GM18502 (cell line): ENCODE results near the gene ARMH2.
A peak's percentile ranks its signal among the peaks of the same experiment; 100 is the strongest.
"Not testable (repeated sequence)": the region's sequence is repeated elsewhere in the genome, so short reads cannot be mapped to it uniquely, and the experiment has no call there.

ENCODE experiments used
- ATAC-seq: cut with Tn5 transposase; IDR thresholded peaks from one replicate; pipeline ENCODE4 v1.9.1; 2021; ENCODE audit warnings: mild to moderate bottlenecking; ENCODE audit not compliant: unreplicated experiment, poor library complexity

ARMH2 gene

DNA sequence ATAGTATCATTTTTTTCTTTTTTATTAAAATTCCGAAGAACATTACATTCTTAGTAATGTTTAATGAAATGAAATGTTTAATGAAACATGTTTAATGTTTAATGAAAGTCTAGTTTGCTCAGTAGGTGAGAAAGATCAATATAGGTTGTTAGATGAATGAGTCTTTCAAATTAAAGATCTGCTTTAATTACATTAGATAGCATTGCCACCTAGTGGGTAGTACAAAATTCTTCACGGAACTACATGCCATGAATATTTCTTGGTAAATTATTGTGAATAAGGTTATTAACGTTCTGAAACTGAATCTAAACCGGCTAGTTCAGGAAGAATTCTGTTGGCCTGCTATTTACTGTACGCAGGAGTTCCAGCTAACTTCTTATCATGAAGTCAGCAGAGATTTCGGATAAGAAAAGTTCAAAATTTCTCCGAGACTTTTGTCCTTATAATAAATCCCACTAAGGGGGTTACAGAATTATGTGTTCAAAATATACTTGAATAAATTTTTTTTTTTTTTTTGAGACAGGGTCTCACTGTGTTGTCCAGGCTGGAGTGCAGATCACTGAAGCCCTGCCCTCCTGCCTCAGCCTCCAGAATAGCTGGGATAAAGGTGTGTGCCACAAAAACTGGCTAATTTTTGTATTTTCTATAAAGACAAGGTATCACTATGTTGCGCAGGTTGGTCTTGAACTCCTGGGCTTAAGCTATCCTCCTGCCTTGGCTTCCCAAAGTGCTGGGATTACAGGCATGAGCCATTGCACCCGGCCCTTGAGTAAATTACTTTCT is 31.8 kb downstream of the ARMH2 start:
- peak; percentile 65 for ATAC-seq

DNA sequence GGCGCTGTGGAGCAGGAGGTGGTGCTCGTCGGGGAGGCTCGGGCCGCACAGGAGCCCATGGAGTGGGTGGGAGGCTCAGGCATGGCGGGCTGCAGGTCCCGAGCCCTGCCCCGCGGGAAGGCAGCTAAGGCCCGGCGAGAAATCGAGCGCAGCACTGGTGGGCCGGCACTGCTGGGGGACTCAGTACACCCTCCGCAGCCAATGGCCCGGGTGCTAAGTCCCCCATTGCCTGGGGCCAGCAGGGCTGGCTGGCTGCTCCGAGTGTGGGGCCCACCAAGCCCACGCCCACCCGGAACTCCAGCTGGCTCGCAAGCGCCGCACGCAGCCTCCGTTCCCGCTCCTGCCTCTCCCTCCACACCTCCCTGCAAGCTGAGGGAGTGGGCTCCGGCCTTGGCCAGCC is 32.7 kb downstream of the ARMH2 start:
- not testable (repeated sequence) for ATAC-seq

DNA sequence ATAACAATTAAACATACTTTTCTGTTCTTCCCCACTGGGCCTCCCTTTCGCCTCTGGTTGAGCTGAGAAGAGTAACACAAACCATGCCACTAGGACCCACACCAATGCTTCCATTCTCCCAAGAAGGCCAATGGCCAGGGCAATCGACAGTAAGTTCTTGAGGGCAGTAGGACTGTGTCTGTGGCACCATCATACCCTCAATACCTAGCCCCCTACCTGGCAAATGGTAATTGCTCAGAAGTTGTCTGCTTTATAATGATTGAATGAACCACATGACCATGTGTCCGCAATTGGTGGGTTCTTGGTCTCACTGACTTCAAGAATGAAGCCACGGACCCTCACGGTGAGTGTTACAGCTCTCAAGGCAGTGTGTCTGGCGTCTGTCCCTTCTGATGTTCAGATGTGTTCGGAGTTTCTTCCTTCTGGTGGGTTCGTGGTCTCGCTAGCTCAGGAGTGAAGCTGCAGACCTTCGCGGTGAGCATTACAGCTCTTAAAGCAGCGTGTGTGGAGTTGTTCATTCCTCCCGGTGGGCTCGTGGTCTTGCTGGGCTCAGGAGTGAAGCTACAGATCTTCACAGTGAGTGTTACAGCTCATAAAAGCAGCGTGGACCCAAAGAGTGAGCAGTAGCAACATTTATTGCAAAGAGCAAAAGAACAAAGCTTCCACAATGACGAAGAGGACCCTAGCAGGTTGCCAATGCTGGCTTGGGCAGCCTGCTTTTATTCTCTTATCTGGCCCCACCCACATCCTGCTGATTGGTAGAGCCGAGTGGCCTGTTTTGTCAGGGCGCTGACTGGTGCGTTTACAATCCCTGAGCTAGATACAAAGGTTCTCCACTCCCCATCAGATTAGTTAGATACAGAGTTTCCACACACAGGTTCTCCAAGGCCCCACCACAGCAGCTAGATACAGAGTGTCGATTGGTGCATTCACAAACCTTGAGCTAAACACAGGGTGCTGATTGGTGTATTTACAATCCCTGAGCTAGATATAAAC is 33.6 kb downstream of the ARMH2 start:
- not testable (repeated sequence) for ATAC-seq

DNA sequence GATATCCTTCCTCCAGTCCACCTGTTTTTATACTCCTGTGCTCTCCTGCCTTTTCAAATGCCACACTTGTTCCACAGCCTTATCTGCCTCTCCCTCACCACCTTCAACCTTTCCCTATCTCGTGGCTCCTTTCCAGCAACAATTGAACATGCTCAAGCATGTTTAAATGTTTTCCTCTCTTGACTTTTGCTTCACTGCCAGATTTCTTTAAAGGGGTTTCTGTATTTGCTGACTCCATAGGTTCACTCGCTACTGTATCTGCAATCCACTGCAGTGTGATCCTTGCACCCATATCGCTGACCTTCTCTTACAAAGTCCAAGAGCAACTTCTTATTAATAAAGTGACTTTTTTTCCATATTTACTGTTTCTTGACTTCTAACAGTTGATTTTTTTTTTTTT is 35.1 kb downstream of the ARMH2 start:
- no peak for ATAC-seq

DNA sequence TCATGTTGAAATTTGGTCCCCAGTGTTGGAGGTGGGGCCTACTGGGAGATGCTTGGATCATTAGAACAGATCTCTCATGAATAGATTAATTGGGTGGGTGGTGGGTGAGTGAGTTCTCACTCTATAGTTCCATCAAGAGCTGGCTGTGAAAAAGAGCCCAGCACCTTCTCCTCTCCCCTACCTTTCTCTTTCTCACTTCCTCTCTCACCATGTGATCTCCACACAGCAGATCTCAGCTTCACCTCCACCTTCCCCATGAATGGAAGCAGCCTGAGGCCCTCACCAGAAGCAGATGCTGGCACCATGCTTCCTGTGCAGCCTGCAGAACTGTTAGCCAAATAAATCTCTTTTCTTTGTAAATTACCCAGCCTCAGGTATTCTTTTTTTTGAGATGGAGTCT is 36.9 kb downstream of the ARMH2 start:
- peak; percentile 28 for ATAC-seq

DNA sequence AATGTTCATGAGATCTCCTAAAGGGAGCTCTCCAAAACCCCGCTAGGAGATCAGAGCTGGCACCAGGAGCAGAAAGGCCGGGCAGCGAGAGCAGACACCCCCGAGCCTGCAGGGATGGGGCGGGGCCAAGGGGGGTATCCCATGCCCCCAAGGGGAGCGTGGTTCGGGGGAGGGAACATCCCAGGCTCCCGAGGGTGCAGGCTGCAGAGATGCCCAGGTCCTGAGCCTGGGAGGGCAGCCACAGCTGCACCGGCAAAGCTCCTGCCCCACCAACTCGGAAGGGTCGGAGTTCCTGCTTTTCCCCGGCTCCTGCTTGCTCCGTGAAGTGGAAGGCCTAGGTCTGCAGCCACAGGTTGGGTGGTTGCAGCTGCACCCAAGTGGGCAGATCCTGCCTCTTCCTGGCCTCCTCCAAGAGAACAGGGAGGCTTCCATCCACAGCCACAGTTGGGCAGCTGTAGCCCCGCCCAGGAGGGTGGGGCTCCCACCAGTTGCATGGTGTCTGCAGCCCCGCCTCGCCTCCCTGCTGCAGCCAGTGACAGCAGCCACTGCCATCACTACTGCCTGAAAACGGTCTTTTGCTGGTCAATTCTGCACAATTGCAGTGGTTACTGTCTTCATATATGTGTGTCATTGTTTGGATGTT is 37.4 kb downstream of the ARMH2 start:
- peak; percentile 47 for ATAC-seq

DNA sequence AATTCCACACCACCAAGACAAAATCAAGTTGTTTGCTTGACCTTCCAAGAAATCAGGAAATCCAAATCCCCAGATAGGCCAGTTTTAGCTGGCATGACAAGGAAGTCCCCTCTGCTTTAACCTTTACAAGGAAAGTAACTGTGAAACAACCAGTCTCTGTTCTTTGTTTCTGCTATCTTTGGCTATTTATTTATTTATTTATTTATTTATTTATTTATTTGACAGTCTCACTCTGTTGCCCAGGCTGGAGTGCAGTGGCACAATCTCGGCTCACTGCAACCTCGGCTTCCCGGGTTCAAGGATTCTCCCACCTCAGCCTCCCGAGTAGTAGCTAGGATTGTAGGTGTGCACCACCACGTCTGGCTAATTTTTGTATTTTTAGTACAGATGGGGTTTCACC is 38.5 kb downstream of the ARMH2 start:
- ATAC-seq: no peak

DNA sequence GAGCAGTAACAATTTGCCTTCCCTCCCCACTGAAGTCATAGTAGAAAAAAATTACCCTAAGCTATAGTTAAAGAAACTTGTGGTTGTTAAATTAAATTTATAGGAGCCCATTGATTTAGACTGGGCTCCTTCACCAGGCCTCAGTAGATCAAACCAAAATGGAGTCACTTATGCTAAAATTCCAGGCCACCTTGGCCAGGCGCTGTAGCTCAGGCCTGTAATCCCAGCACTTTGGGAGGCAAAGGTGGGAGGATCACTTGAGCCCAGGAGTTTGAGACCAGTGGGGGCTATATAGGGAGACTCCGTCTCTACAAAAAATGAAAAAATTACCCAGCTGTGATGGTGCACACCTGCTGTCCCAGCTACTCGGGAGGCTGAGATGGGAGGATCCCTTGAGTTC is 39.0 kb downstream of the ARMH2 start:
- no peak for ATAC-seq

DNA sequence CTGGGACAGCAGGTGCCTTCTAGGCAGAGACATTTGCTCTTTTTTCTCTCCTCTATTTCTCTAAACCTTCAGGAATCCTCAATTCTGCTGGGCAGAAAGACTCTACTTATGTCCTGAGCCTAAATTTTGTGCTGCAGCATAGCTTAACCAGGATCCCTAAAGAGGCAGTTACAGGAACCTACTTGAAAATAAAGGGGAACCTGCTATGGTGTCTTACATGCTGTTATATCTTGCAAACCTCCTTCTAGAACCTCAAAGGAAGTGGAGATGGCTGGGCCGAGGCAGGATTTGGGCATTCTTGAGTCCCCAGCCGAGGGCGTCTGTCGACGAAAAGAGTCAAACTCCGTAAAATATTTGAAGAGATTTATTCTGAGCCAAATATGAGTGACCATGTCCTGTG is 41.1 kb downstream of the ARMH2 start:
- ATAC-seq: no peak

DNA sequence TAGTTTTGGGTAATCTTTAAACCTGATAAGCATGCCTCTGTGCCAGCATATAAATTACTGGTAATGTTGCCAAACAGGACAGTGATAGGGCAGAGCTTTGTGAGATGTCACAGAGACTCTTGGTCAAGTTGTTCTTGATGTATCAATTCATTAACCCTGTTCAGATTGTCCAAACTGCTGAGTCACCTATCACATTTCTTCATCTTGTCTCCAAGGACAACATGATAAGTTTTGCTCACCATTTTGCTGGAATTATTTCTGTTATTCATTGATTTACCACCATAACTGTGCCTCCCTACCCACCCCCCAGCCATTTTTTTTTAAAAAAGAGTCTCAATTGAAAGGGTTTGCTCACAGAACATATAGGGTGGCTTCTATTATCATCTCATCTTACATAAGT is 43.4 kb downstream of the ARMH2 start:
- no peak for ATAC-seq

DNA sequence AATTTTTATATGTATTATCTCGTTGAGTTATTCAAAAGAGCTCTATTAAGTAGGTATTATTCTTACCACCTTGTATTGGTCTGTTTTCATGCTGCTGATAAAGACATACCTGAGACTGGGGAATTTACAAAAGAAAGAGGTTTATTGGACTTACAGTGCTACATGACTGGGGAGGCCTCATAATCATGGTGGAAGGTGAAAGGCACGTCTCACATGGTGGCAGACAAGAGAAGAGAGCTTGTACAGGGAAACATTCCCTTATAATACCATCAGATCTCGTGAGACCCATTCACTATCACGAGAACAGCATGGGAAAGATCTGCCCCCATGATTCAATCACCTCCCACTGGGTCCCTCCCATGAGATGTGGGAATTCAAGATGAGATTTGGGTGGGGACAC is 44.3 kb downstream of the ARMH2 start:
- ATAC-seq: not testable (repeated sequence)

DNA sequence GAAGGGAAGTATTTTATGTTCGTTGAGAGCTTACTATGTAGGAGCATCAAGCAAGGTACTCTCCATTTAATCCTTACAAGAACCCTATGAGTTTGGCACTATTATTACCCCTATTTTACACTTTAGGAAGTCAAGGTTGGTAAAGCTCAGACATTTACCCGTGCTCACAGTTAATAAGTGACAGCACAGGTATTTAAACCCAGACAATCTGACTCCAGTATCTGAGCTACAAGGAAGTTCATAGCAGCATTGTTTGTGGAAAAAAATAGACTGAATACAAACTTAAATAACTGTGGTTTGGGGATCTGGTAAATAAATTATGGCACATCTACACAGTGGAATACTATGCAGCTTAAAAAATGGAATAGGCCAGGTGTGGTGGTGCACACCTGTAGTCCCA is 45.2 kb downstream of the ARMH2 start:
- no peak for ATAC-seq

DNA sequence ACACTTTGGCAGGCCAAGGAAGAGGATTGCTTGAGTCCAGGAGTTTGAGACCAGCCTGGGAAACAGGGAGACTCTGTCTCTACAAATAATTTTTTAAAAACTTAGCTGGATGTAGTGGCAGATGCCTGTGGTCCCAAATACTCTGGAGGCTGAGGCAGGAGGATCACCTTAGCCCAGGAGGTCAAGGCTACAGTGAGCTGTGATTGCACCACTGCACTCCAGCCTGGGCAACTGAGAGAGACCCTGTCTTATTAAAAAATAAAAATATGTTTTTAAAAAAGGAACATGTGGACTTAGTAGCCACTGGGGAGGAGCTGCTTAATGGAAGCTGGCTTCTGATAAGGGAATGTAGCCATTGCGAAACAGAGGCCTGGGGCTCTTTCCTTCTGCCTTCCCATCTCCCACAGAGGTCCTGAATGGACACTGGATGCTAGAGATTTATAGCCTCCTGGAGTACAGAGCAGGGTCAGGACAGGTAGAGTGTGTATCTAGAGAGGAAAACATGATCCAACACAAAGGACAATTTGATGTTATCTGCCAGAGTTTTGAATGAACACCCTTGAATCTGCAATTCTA is 45.7 kb downstream of the ARMH2 start:
- ATAC-seq: no peak

DNA sequence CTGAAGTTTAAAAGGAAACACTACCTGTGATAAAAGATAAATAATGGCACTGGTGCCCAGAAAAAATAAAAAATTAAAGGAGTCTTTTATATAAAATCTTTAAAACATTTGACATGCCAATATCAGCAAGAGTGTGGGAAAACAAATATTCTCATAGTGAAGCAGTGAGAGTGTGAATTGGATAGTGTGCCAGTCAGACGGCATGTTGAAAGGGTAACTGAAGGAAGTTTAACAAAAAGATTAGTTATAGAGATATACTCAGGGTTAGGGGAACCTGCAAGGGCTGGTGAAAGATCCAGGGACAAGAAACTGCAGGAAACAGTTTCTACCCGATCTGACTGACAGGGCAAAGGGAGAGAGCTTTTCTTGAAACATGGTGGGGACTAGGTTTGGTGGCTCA is 46.2 kb downstream of the ARMH2 start:
- ATAC-seq: no peak

DNA sequence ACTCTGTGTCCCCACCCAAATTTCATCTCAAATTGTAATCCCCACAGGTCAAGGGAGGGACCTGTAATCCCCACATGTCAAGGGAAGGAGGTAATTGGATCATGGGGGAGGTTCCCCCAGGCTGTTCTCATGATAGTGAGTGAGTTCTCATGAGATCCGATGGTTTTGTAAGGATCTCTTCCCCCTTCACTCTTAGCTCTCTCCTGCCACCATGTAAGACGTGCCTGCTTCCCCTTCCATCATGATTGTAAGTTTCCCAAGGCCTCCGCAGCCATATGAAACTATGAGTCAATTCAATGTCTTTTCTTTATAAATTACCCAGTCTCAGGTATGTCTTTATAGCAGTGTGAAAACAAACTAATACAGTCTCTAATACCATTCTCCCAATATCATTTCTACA is 47.8 kb downstream of the ARMH2 start:
- not testable (repeated sequence) for ATAC-seq

DNA sequence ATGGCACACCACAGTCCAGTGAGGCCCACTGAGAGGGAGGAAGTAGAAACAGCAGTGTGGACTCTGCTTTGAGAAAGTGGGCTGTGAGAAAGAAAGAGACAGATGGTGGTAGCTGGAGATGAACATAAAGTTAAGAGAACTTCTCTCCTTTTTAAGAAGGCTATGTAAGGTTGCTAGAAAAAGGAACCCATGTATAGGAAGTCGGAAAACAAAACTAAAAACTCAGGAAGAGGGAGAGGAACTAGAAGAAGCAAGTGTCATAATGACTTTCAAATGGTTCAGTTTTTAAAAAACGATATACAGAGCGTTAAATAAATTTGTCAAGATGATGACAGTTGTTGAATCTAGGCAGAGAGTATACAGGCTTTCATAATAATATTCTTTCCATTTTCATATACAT is 49.4 kb downstream of the ARMH2 start:
- no peak for ATAC-seq
